BLaER1 (cell line): Measurements from ENCODE around the gene CENPX.
"Not testable (repeated sequence)": the region's sequence is repeated elsewhere in the genome, so short reads cannot be mapped to it uniquely, and the experiment has no call there.

Source experiments
- H3K27ac ChIP-seq: shearing (Covaris generic); formaldehyde crosslinking; 2 replicates; pipeline ENCODE4 v1.8.1; 2022
- H3K27me3 ChIP-seq: shearing (Covaris generic); formaldehyde crosslinking; 2 replicates; pipeline ENCODE4 v1.8.1; 2022
- H3K36me3 ChIP-seq: shearing (Covaris generic); formaldehyde crosslinking; 2 replicates; pipeline ENCODE4 v1.8.1; 2022
- H3K4me1 ChIP-seq: shearing (Covaris generic); formaldehyde crosslinking; 2 replicates; pipeline ENCODE4 v1.8.1; 2022
- H3K4me2 ChIP-seq: shearing (Covaris generic); formaldehyde crosslinking; 2 replicates; pipeline ENCODE4 v1.8.1; 2022
- H3K4me3 ChIP-seq: shearing (Covaris generic); formaldehyde crosslinking; 2 replicates; pipeline ENCODE4 v1.8.1; 2022
- H3K9ac ChIP-seq: shearing (Covaris generic); formaldehyde crosslinking; 2 replicates; pipeline ENCODE4 v1.8.1; 2022
- H3K9me3 ChIP-seq: shearing (Covaris generic); formaldehyde crosslinking; 2 replicates; pipeline ENCODE4 v1.8.1; 2022
- H4K20me1 ChIP-seq: shearing (Covaris generic); formaldehyde crosslinking; 2 replicates; pipeline ENCODE4 v1.8.1; 2022
- Cebpa-rat ChIP-seq: shearing (Covaris generic); IDR thresholded peaks from 2 replicates; pipeline ENCODE4 v1.8.1; 2022

The CENPX gene

GRCh38 chr17:81984773-81985410 is 37.8 kb downstream of the CENPX start:
- Histone ChIP-seq H3K4me1 (peaks cover 52% of the 10 kb centered on the region), H3K4me3 (no peak overlapping the region), H3K9me3 (no peaks in the 10 kb centered on the region), H3K36me3 (peaks cover 40% of the 10 kb centered on the region), H4K20me1 (peaks cover 83% of the 10 kb centered on the region), H3K27me3 (peaks cover 28% of the 10 kb centered on the region), H3K4me2 (no peak overlapping the region), H3K9ac (no peak overlapping the region), H3K27ac (no peak overlapping the region)
- TF ChIP-seq Cebpa-rat: no peak

DNA sequence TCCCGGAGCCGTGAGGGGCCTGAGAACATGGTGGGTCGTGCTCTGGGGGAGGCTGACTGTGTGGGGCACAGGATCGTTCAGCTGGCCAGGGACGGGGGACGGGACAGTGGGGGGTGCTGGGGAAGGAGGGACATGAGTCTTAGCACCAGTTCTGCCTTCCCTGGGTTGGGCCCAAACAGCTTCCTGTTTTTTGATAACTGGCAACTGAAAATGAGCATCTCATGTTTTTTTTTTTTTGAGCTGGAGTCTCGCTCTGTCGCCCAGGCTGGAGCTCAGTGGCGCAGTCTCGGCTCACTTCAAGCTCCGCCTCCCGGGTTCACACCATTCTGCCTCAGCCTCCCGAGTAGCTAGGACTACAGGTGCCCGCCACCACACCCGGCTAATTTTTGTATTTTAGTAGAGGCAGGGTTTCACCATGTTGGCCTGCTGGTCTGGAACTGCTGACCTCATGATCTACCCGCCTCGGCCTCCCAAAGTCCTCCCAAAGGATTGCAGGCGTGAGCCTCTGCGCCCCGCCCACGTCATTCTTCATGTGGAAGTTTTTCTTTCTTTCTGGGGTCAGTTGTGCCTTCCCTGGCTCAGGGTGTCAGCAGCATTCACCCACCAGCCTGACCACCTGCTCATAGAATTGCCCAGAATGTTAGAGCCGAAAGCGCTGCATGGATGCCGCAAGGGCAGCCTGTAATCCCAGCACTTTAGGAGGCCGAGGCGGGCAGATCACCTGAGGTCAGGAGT is 38.9 kb downstream of the CENPX start:
- H3K27me3 ChIP-seq: peaks cover 39% of the 10 kb centered on the region

GRCh38 chr17:81983011-81983638 is 39.6 kb downstream of the CENPX start:
- Histone ChIP-seq H3K27ac (no peak overlapping the region), H3K4me3 (no peak overlapping the region), H3K36me3 (peaks cover 44% of the 10 kb centered on the region), H3K4me1 (peaks cover 64% of the 10 kb centered on the region), H3K4me2 (peak overlapping the region; percentile 25; the same call in 1 of the 2 replicates), H3K9ac (no peak overlapping the region), H4K20me1 (peaks cover 83% of the 10 kb centered on the region), H3K9me3 (no peaks in the 10 kb centered on the region), H3K27me3 (peaks cover 44% of the 10 kb centered on the region)
- TF ChIP-seq Cebpa-rat: no peak

More for the DNA sequence above, 38.9 kb downstream of the CENPX start:
- peaks cover 43% of the 10 kb centered on the region for H3K36me3 ChIP-seq
- no peak overlapping the region for H3K4me3 ChIP-seq
- H3K4me1 ChIP-seq: peaks cover 57% of the 10 kb centered on the region
- peaks cover 83% of the 10 kb centered on the region for H4K20me1 ChIP-seq
- H3K4me2 ChIP-seq: peak overlapping the region; percentile 25
- no peaks in the 10 kb centered on the region for H3K9me3 ChIP-seq
- no peak overlapping the region for H3K9ac ChIP-seq
- no peak overlapping the region for H3K27ac ChIP-seq
- TF ChIP-seq Cebpa-rat: no peak

DNA sequence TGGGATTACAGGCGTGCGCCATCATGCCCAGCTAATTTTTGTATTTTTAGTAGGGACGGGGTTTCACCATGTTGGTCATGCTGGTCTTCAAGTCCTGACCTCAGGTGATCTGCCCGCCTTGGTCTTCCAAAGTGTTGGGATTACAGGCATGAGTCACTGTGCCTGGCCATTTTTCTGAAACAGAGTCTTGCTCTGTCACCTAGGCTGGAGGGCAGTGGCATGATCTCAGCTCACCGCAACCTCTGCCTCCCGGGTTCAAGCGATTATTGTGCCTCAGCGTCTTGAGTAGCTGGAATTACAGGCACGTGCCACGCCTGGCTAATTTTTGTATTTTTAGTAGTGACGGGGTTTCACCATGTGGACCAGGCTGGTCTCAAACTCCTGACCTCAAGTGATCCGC is 41.2 kb downstream of the CENPX start:
- H3K9me3 ChIP-seq, H3K4me3 ChIP-seq, H3K9ac ChIP-seq, H3K27ac ChIP-seq: not testable (repeated sequence)
- peaks cover 33% of the 10 kb centered on the region for H3K36me3 ChIP-seq
- peaks cover 66% of the 10 kb centered on the region for H3K4me1 ChIP-seq
- H3K4me2 ChIP-seq: peak overlapping the region; percentile 68
- peaks cover 73% of the 10 kb centered on the region for H4K20me1 ChIP-seq
- peaks cover 44% of the 10 kb centered on the region for H3K27me3 ChIP-seq

DNA sequence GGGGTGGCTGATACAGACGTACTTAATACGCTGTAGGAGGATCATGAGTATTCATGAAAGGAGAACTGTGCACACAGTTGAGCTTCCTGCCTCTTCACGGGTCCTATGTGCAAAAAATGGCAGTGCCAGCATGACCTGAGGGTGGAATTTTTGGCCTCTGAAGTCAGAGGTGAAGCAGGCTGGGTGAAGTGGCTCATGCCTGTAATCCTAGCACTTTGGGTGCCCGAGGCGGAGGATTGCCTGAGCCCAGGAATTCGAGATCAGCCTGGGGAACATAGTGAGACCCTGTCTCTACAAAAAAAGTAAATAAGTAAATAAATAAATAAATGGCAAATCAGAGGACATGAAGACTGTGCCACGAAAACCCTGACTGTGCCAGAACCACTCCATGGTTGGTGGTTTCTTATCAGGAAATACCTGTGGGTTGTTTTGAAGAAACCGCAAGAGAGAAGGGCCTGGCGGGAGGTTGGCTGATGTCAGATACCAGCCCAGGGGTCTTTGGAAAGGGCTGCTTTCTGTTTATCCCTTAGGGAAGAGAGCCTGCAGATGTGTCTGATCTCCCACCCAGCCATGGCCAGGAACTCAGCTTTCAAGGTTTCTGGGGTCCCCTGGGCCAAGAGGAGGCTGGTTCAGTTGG is 41.9 kb downstream of the CENPX start:
- H3K4me1 ChIP-seq: peaks cover 72% of the 10 kb centered on the region
- peak overlapping the region; percentile 68 for H3K4me2 ChIP-seq
- H3K9me3 ChIP-seq: no peaks in the 10 kb centered on the region
- H3K9ac ChIP-seq: no peak overlapping the region
- peaks cover 26% of the 10 kb centered on the region for H3K36me3 ChIP-seq
- H3K27ac ChIP-seq: no peak overlapping the region
- H3K27me3 ChIP-seq: peaks cover 44% of the 10 kb centered on the region
- no peak for TF ChIP-seq Cebpa-rat
- peaks cover 66% of the 10 kb centered on the region for H4K20me1 ChIP-seq
- H3K4me3 ChIP-seq: no peak overlapping the region

- H3K9ac ChIP-seq: no peak overlapping the region
- H3K27me3 ChIP-seq: peaks cover 44% of the 10 kb centered on the region
- H3K9me3 ChIP-seq: no peaks in the 10 kb centered on the region
- H3K27ac ChIP-seq: no peak overlapping the region
- no peak overlapping the region for H3K4me3 ChIP-seq
- H4K20me1 ChIP-seq: peaks cover 59% of the 10 kb centered on the region
- TF ChIP-seq Cebpa-rat: no peak
- H3K4me1 ChIP-seq: peaks cover 72% of the 10 kb centered on the region
- peak overlapping the region; percentile 68 for H3K4me2 ChIP-seq
- H3K36me3 ChIP-seq: peaks cover 19% of the 10 kb centered on the region
Observed at GRCh38 chr17:81980122-81980521, 42.6 kb downstream of the CENPX start.

DNA sequence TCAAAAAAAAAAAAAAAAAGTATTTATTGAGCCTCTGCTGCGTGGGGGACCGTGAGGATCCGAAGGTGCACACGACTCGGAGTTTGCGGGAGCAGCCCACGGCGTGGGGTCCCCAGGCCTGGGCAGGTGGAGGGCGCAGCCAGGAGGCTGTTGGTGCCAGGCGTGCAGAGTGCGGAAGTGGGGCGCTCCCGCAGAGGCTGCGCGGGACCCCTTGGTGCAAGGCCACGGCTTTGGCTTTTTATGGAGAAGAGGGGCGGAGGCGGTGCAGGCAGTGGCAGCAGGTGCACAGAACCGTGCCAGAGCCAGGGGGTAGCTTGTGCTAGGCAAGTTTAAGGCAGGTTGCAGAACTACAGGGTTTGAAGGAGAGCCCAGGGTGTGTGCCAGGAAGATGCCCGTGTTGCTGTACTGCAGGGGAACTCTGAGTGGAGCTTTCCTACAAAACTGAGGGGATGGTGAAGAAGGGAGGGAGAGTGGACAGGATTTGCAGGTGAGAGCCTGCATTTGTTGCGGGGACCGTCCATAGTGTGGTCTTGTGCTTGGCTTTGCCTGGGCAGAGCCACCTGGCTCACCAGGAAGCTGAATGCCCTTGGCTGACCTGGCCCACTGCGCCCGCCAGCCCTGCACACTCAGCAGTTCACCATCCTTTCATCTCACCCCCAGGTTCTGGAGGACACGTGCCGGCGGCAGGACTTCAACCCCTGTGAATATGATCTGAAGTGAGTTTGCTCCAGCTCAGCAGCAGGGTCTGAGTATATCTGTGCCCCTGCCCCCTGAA is 44.0 kb downstream of the CENPX start:
- Histone ChIP-seq H3K9me3 (peaks cover 5% of the 10 kb centered on the region), H3K4me1 (peaks cover 65% of the 10 kb centered on the region), H3K27ac (no peak overlapping the region), H3K27me3 (peaks cover 44% of the 10 kb centered on the region), H3K4me3 (peak overlapping the region; percentile 81; the same call in 1 of the 2 replicates), H4K20me1 (peaks cover 55% of the 10 kb centered on the region), H3K4me2 (peak overlapping the region; percentile 99), H3K36me3 (peaks cover 5% of the 10 kb centered on the region; the same call in 1 of the 2 replicates), H3K9ac (no peak overlapping the region)
- TF ChIP-seq Cebpa-rat: no peak

DNA sequence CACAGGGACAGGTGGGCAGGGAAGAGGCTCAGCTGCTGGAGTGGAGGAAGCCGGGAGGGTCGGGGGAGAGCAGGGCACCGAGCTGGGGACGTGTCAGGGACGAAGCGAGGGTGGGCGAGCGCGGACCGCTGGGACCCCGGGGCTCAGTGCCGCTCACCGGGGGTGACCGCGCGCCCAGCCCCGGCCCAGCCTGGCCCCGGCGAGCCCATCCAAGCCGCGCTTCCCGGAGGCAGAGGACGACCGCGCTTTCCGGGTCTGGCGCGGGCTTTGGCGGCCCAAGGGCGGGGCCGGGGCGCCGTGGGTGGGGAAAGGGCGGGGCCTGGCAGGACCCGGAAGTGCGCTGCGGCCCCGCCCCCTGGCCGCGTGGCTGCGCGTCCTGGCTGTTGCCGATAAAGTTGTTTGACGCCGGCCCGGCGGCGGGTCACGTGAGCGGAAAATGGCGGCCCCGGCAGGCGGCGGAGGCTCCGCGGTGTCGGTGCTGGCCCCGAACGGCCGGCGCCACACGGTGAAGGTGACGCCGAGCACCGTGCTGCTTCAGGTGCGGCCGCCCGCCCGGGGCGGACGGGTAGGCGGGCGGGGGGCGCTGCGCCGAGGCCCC is 45.4 kb downstream of the CENPX start, which contains the start of gene ASPSCR1:
Gene ASPSCR1 (plus strand): TSS at position 419 of the 598 bp plus-strand sequence. CDS start 18 bp downstream, at position 437.
- Histone ChIP-seq H3K27ac (peak within 1 kb of the TSS; percentile 98), H3K4me1 (peaks cover 51% of the 10 kb centered on the region), H3K4me2 (peak within 1 kb of the TSS; percentile 99), H3K9ac (peak within 1 kb of the TSS; percentile 94), H3K9me3 (peaks cover 17% of the 10 kb centered on the region), H3K27me3 (peaks cover 34% of the 10 kb centered on the region), H3K36me3 (0 out of 2 replicates have a peak, but pooled peaks cover 4% of the 10 kb centered on the region), H3K4me3 (peak within 1 kb of the TSS; percentile 81), H4K20me1 (peaks cover 43% of the 10 kb centered on the region)
- no peak for TF ChIP-seq Cebpa-rat
